NCI-H2029 treated with DMSO at 0.1 percent for 48 hours (cell line): ENCODE measurements around the gene RELN.
"Not testable (repeated sequence)": the region's sequence is repeated elsewhere in the genome, so short reads cannot be mapped to it uniquely, and the experiment has no call there.

ENCODE experiments used
- DNase-seq: peaks from one replicate; lab custom pipeline; 2025; lab: John Stamatoyannopoulos, UW

Gene RELN

GRCh38 chr7:103560136-103560535 is 429.3 kb downstream of the RELN start:
- no peak for DNase-seq

GRCh38 chr7:103551016-103551415 is 438.4 kb downstream of the RELN start:
- DNase-seq: no peak

- no peak for DNase-seq
Measured at GRCh38 chr7:103549786-103550185, 439.7 kb downstream of the RELN start.

GRCh38 chr7:103547451-103548284 is 441.8 kb downstream of the RELN start:
- DNase-seq: no peak

- DNase-seq: no peak
Measured at GRCh38 chr7:103542470-103542869, 447.0 kb downstream of the RELN start.

GRCh38 chr7:103541947-103542346 is 447.5 kb downstream of the RELN start:
- DNase-seq: no peak

GRCh38 chr7:103541026-103541425 is 448.4 kb downstream of the RELN start:
- peak; percentile 44 for DNase-seq

- no peak for DNase-seq
Measured at GRCh38 chr7:103540338-103540737, 449.1 kb downstream of the RELN start.

GRCh38 chr7:103539875-103540274 is 449.6 kb downstream of the RELN start:
- no peak for DNase-seq

- DNase-seq: no peak
Measured at GRCh38 chr7:103538964-103539709, 450.3 kb downstream of the RELN start.

GRCh38 chr7:103533761-103534160 is 455.7 kb downstream of the RELN start:
- DNase-seq: no peak

- DNase-seq: no peak
Measured at GRCh38 chr7:103532955-103533354, 456.5 kb downstream of the RELN start.

GRCh38 chr7:103528152-103528551 is 461.3 kb downstream of the RELN start:
- no peak for DNase-seq

GRCh38 chr7:103525937-103526336 is 463.5 kb downstream of the RELN start:
- no peak for DNase-seq

- no peak for DNase-seq
Measured at GRCh38 chr7:103524042-103524907, 465.2 kb downstream of the RELN start.

- DNase-seq: no peak
Measured at GRCh38 chr7:103521937-103522336, 467.5 kb downstream of the RELN start.

- DNase-seq: no peak
Measured at GRCh38 chr7:103504505-103505135, 484.8 kb downstream of the RELN start.

GRCh38 chr7:103501206-103501605 is 488.3 kb downstream of the RELN start:
- DNase-seq: no peak

GRCh38 chr7:103499976-103500375 is 489.5 kb downstream of the RELN start:
- no peak for DNase-seq

- DNase-seq: peak; percentile 6
Measured at GRCh38 chr7:103487419-103487818, 502.0 kb downstream of the RELN start.

GRCh38 chr7:103486873-103487272 is 502.6 kb downstream of the RELN start:
- not testable (repeated sequence) for DNase-seq

GRCh38 chr7:103480771-103481170 is 508.7 kb downstream of the RELN start:
- DNase-seq: no peak
